A172 (cell line): ENCODE results near the gene IL1R1. TPM values are rescaled to one million over a fixed set of nuclear protein-coding genes. Genes with fewer than 3 reads are reported as not detected.

Source experiments
- DNase-seq: peaks from one replicate; pipeline ENCODE4 v3.0.0-alpha.2; 2015; ENCODE audit warnings: low spot score
- total RNA-seq: library from RNA; depleted of rRNA; stranded (reverse); fragments of >200 nt; shearing (Covaris generic); gene quantifications from 2 replicates; pipeline ENCODE4 v1.2.3, GENCODE V29; 2014

The IL1R1 gene
- total RNA-seq, 1 experiment from 2014 or later: 2.6 TPM

- no peak for DNase-seq
Observed at GRCh38 chr2:102176172-102176571, 33.6 kb downstream of the IL1R1 start.

DNA sequence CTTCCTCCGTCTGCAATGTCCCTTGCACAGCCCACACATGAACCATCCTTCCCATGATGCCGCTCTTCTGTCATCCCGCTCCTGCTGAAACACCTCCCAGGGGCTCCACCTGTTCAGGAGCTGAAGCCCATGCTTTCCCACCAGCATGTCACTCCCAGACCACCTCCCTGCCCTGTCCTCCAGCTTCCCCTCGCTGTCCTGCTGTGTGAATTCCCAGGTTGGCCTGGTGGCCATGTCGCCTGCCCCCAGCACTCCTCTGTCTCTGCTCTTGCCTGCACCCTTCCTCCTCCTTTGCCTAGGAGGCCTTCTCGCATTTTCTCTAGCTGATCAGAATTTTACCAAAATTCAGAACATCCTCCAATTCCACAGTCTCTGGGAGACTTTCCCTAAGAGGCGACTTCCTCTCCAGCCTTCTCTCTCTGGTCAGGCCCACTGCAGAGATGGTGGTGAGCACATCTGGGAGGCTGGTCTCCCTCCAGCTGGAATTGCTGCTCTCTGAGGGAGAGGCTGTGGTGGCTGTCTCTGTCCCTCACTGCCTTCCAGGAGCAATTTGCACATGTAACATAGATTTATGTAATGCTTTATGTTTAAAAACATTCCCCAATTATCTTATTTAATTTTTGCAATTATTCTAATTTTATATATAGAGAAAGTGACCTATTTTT lies 35.4 kb downstream of the IL1R1 start:
- DNase-seq: no peak

GRCh38 chr2:102179061-102179460 lies 36.5 kb downstream of the IL1R1 start:
- DNase-seq: no peak

DNA sequence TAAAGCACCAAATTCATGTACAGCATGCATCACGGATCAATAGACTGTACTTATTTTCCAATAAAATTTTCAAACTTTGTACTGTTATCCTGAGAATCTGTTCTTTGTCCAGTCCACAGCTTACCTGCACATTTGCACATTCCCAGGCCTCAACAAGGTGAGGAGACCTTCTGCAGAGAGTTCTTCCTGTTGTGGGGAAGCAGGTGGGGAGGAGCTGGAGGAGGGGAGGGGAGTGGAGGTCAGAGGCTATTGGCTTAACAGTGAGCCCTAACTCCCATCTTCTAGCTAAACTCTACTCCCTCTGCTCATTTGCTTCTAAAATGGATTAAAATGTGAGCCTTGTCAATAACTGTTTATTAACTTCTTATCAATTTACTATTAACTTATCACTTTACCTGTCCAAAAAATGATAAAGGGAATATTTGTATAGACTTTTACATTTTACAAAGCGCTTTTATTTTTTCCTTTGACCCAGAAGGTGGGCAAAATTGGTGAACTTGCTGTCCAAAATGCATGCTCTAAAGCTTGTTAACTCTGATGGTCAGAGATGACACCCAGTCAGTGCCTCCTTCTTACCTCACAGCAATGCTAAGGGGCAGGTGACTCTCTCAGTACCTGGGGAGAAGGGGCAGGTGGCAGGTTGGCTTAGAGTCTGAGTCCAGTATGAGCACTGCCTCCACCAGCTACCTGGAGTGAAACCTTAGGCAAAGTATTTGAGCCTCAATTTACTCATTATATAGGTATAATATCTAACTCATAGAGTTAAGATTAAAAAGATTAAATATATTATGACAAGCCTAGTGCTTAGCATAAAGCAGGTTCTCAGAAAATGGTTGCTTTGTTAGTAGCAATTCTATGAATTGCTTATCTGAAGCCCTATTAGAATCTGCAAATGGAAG lies 37.5 kb downstream of the IL1R1 start:
- no peak for DNase-seq

GRCh38 chr2:102180687-102180999 lies 38.1 kb downstream of the IL1R1 start:
- DNase-seq: no peak

GRCh38 chr2:102181376-102181775 lies 38.8 kb downstream of the IL1R1 start:
- DNase-seq: no peak

DNA sequence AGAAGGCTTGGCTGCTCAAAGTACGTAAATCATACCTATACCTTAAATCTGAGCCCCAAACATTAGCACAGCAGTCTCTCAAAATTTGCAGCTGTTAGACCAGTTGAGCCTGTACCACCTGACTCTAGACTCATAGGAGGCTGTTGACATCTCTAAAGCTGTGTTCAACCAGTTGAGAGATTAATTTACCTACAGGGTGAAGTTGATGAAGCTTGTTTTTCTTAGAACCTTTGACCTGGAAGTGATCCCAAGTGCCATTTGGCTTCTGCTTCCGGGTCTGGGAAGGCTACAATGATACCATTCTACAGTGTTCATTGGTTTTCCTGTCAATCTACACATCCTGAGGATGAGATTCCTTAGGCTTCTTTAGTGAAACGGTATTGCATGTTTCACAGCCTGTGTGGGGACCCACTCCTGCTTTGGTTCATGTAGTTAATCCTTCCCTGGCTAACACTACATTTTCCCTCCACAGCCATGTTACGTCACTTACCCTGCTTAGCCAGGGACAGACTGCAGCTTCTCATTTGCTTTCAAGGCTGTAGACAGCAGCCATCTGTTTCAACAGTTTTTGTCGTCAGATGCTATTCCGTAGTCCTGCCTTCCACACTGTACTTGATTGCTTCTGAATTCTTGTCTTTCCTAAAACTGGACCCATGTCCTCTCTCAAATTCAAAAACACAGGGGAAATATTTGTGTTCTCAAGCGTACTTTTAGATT lies 39.5 kb downstream of the IL1R1 start:
- no peak for DNase-seq

GRCh38 chr2:102184018-102184417 lies 41.5 kb downstream of the IL1R1 start:
- no peak for DNase-seq

DNA sequence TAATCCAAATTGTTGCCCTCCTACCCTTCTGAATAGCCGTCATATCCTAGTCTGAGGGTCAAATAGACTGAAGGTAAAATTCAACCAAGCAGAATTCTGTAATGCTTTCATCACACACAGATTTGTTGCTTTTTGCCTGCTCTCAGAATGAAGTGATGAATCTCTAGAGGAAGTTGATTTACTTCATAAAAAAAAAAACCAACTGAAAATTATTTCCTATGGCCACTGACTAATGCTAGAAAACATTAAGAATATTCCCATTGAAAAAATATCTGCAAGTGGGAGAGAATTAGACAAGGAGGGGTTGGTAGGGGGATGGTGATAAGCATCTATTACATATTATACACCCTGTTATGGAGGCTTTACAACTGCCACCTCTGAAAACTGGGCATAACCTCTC lies 42.0 kb downstream of the IL1R1 start:
- no peak for DNase-seq

DNA sequence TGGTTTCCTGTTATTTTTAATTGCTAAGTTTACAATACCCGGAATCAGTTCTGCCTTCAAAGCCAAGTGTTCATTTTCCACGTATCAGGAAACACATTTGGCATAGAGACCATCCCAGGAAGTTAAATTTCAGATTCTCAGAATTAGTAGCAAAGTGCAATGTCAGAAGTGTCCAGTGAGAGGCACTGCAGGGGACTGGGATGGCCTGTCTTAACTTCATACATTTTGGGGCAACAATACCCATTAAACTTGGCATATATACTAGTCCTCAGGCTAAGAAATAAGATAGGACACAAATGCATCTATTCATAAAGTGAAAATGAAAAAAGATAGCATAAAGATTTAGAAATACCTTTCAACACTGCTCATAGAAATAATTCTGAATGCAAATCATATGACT lies 42.8 kb downstream of the IL1R1 start:
- DNase-seq: no peak

DNA sequence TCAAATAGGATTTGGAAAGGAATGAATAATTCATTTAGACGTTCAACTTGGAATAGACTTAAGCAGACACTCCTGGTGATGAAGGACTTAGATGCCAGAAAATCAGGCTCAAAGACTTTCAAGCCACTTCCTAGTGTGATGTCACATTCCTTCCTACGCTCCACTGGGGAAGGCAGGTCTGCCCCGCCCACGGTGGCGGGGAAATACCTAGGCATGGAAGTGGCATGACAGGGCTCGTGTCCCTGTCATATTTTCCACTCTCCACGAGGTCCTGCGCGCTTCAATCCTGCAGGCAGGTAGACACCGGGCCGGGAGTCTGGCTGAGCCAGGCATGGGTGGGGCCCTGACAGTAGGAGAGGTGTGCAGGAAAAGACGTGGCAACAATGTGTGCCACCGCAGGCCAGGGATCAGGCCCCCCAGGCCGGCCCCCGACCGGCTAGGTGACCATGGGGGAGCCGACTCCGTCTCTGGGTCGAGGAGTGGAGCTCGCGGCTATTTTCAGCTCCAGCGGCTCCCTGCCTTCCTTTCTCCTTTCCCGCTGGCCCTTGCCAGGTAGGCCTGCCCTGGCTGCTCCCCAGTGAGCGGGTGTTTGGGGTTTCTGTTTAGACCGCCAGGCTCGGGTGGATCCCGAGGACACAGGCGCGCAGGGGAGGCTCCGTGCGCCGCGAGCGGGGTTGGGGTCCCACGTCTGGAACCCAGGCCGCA lies 44.4 kb downstream of the IL1R1 start, which contains the start of gene IL1RL2:
TSS of gene IL1RL2 (plus strand) at position 233 of the 705 bp plus-strand sequence. CDS start 845 bp downstream, outside the sequence.
- no peak for DNase-seq

- DNase-seq: no peak
Observed at GRCh38 chr2:102187496-102188150, 45.1 kb downstream of the IL1R1 start.

DNA sequence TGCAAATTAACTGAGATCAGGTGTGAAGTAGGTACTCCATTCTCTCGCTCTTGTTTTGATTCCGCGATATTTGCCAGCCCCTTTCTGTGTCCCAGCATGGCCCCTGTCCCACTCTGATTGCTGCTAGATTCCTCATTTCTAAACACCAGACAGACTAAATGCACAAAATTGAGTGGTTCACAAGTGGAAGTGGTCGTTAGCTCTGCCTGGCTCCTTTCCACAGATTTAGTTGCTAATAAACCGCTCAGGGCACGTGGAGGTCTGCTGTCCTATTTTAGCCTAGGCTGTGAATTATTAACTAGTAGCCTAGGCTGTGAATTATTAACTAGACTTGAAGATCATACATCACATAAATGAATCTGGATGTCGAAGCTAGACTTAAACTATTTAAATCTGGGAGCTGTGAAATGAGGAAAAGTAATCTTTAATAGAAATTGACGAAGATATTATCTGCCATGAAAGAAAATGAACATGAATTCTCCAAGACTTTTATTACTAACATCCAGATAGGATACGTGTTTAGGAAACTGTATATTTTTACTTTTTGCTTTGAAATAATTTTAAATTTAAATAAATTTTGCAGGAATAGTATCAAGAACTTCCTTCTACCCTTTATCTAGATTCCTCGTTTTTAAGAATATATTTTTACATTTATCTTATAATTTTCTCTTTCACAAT lies 48.0 kb downstream of the IL1R1 start:
- no peak for DNase-seq

GRCh38 chr2:102191501-102191900 lies 49.0 kb downstream of the IL1R1 start:
- DNase-seq: no peak

DNA sequence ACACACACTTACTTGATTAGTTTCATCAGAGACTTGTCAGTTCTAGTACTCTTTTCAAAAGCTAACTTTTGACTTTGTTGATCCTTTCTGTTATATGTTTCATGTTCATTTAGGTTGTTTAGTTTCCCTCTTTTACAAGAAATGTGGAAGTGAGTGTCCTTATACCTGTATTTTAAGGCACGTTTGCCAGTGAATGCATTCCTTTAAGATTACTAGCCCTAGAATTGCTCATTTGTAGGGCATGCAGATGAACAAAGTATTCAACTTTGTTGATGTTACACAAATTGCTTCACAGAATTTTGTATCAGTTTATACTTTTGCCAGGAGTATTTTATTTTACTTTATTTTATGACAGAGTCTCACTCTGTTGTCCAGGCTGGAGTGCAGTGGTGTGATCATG lies 50.5 kb downstream of the IL1R1 start:
- no peak for DNase-seq

DNA sequence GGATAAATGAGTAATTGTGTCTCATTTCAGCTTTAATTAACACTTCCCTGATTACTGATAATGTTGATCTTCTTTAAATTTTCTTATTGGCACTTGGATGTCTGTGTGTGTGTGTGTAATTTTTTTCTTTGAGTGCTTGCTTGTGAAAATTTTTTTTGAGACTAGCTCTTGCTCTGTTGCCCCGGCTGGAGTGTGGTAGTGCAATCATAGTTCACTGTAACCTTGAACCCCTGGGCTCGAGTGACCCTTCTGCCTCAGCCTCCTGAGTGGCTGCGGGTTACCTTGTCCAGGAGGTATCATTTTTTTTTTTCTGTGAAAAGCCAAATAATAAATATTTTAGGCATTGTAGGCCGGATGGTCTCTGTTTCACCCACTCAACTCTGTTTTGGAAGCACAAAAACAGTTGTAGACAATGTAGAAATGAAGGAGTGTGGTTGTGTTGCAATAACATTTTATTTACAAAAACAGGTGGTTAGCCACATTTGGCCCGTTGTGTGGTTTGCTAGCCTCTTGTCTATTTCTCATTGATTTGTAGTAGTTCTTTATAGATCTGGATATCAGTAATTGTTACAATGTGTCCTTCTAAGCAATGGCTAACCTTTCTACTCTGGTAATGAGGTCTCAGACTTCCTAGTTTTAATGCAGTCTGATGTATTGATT lies 52.2 kb downstream of the IL1R1 start:
- DNase-seq: no peak

GRCh38 chr2:102197389-102198137 lies 55.0 kb downstream of the IL1R1 start:
- DNase-seq: no peak

DNA sequence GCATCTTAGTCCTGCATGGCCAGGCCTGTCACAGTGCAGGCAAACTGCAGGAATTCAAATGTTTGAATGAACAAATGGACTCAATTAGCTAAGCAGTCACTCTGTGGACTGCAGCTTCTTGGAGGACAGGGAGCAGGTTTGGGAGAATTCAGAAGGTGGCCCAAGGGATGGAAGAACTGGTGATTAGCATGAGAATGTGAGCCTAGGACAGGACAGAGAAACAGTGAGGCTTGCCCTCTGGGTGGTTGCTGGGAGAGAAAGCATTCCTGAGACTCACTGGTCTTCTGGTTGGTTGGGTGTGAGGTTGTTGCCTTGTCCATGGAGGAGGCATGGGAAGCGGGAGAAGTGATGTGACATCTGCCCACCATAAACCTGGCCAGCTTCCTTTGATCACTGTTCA lies 58.0 kb downstream of the IL1R1 start:
- DNase-seq: no peak

- no peak for DNase-seq
Observed at GRCh38 chr2:102204638-102205037, 62.1 kb downstream of the IL1R1 start.
